Vagina (tissue), 2 donors: ENCODE results near the gene SDHC.

Experiments used
- POLR2AphosphoS5 ChIP-seq, 2 donors: sonication (generic); formaldehyde crosslinking; IDR thresholded peaks; one replicate each; pipeline ENCODE4 v1.9.0; 2017; ENCODE audit warnings: antibody characterized with exemption in 2 of 2, mild to moderate bottlenecking in 2 of 2, low read depth in 1 of 2; ENCODE audit not compliant: insufficient read depth in 1 of 2
- TF ChIP-seq, protein P1 (sequence below), 3 experiments: fragments of 450-650 bp in 2 of 3; fragments of 200-600 bp in 1 of 3; sonication (generic) in 1 of 3; IDR thresholded peaks; one replicate each; pipeline ENCODE4 v1.5.1; 2017 to 2019; ENCODE audit warnings: antibody characterized with exemption in 3 of 3, mild to moderate bottlenecking in 2 of 3, moderate library complexity in 2 of 3

DNA sequence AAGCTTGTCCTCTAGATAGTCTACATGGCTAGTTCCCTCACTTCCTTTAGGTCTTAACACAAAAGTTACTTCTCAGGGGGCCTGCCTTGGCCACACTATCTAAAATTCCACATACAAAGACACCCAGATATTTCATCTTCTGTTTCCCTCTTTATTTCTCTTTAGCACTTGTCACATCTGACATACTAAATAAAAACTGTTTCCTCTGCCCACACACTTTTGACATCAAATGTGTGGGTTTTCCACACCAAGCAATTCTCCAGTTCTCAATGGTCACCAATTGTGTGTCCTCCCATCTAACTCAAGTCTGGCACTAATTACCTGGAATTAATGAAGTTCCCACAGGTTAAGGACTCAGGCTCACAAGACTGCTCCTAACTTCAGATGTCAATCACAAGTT lies 79.0 kb downstream of the SDHC start:
- TF ChIP-seq, protein P1, sequence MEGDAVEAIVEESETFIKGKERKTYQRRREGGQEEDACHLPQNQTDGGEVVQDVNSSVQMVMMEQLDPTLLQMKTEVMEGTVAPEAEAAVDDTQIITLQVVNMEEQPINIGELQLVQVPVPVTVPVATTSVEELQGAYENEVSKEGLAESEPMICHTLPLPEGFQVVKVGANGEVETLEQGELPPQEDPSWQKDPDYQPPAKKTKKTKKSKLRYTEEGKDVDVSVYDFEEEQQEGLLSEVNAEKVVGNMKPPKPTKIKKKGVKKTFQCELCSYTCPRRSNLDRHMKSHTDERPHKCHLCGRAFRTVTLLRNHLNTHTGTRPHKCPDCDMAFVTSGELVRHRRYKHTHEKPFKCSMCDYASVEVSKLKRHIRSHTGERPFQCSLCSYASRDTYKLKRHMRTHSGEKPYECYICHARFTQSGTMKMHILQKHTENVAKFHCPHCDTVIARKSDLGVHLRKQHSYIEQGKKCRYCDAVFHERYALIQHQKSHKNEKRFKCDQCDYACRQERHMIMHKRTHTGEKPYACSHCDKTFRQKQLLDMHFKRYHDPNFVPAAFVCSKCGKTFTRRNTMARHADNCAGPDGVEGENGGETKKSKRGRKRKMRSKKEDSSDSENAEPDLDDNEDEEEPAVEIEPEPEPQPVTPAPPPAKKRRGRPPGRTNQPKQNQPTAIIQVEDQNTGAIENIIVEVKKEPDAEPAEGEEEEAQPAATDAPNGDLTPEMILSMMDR (IDR thresholded peaks at IDR 0.05), result no peak
- no peak for TF ChIP-seq POLR2AphosphoS5 (IDR thresholded peaks at IDR 0.05; ENCODE audit: insufficient read depth in 1 of 2, low read depth in 1 of 2)
